Cardiac muscle cell (in vitro differentiated cells and primary cell): ENCODE data around the gene PDXP. TPM values are rescaled to one million over a fixed set of nuclear protein-coding genes. Genes with fewer than 3 reads are reported as not detected.

Experiments
- DNase-seq, 2 donors: peaks; one replicate each; pipeline versions ENCODE4 v3.0.0 to v3.0.0-alpha.2; 2010 to 2017; ENCODE audit warnings: low read depth in 1 of 2, low spot score in 1 of 2
- H3K27ac ChIP-seq: fragments of 200-600 bp; sonication (generic); 2 replicates; pipeline ENCODE4 v1.5.1; 2016
- H3K27me3 ChIP-seq: fragments of 200-600 bp; sonication (generic); 2 replicates; pipeline ENCODE4 v1.6.0; 2016; ENCODE audit warnings: control low read depth
- H3K36me3 ChIP-seq: fragments of 200-600 bp; sonication (generic); 2 replicates; pipeline ENCODE4 v1.5.1; 2016; ENCODE audit warnings: control low read depth
- H3K4me1 ChIP-seq: fragments of 200-600 bp; sonication (generic); 2 replicates; pipeline ENCODE4 v1.8.1; 2017; ENCODE audit warnings: low read depth, mild to moderate bottlenecking, mixed run types
- H3K4me3 ChIP-seq: fragments of 200-600 bp; sonication (generic); 2 replicates; pipeline ENCODE4 v1.5.1; 2016; ENCODE audit warnings: mild to moderate bottlenecking
- H3K9me3 ChIP-seq: fragments of 200-600 bp; sonication (generic); 2 replicates; pipeline ENCODE4 v1.5.1; 2017; ENCODE audit warnings: low read depth, mild to moderate bottlenecking, control low read depth
- CTCF ChIP-seq: IDR thresholded peaks from 2 replicates; pipeline ENCODE4 v1.5.1; 2012; ENCODE audit warnings: low read depth, mild to moderate bottlenecking, low read length
- polyA plus RNA-seq: library from polyadenylated mRNA; unstranded; fragments of >200 nt; fragmentation: Nextera tagmentation; extraction: Ambion mirVana; gene quantifications from 2 replicates; pipeline ENCODE4 v1.2.1, GENCODE V29; 2016
- total RNA-seq: library from RNA; depleted of rRNA; stranded (reverse); fragments of >200 nt; gene quantifications from 2 replicates; pipeline ENCODE4 v1.2.3, GENCODE V29; 2016

PDXP gene
- total and polyA plus RNA-seq, 2 experiments from 2014 or later = 48.5 to 117 TPM

- no peaks in the 10 kb centered on the region for H3K9me3 ChIP-seq
- DNase-seq = no peak
- peaks cover 8% of the 10 kb centered on the region for H3K4me1 ChIP-seq
Observed at GRCh38 chr22:37641561-37641949, 17.0 kb upstream of the PDXP start.

GRCh38 chr22:37643225-37643847, 15.2 kb upstream of the PDXP start:
- H3K36me3 ChIP-seq = peaks cover 3% of the 10 kb centered on the region
- H3K4me3 ChIP-seq = no peak overlapping the region
- no peak overlapping the region for H3K27ac ChIP-seq
- peaks cover 8% of the 10 kb centered on the region for H3K4me1 ChIP-seq
- peak; percentile 77 to 86 for DNase-seq
- H3K27me3 ChIP-seq = no peaks in the 10 kb centered on the region
- peak; percentile 91 for TF ChIP-seq CTCF
- H3K9me3 ChIP-seq = no peaks in the 10 kb centered on the region

More at GRCh38 chr22:37641561-37641949, 17.0 kb upstream of the PDXP start:
- no peaks in the 10 kb centered on the region for H3K27me3 ChIP-seq
- no peaks in the 10 kb centered on the region for H3K36me3 ChIP-seq
- H3K4me3 ChIP-seq = no peak overlapping the region
- TF ChIP-seq CTCF = no peak
- H3K27ac ChIP-seq = no peak overlapping the region

- no peaks in the 10 kb centered on the region for H3K4me1 ChIP-seq
- H3K36me3 ChIP-seq = peaks cover 8% of the 10 kb centered on the region
- no peak overlapping the region for H3K4me3 ChIP-seq
- DNase-seq = no peak
- no peak for TF ChIP-seq CTCF
- H3K27ac ChIP-seq = no peak overlapping the region
- H3K9me3 ChIP-seq = no peaks in the 10 kb centered on the region
- no peaks in the 10 kb centered on the region for H3K27me3 ChIP-seq
Observed at GRCh38 chr22:37647317-37647716, 11.2 kb upstream of the PDXP start.

GRCh38 chr22:37647928-37648327, 10.6 kb upstream of the PDXP start:
- H3K27ac ChIP-seq = no peak overlapping the region
- H3K4me1 ChIP-seq = no peaks in the 10 kb centered on the region
- no peaks in the 10 kb centered on the region for H3K9me3 ChIP-seq
- peaks cover 8% of the 10 kb centered on the region for H3K36me3 ChIP-seq
- DNase-seq = no peak
- H3K27me3 ChIP-seq = no peaks in the 10 kb centered on the region
- no peak for TF ChIP-seq CTCF
- H3K4me3 ChIP-seq = no peak overlapping the region

- DNase-seq = no peak
- H3K27ac ChIP-seq = no peak overlapping the region
Observed at GRCh38 chr22:37650463-37651136, 7.9 kb upstream of the PDXP start.

More at GRCh38 chr22:37650463-37651136, 7.9 kb upstream of the PDXP start:
- H3K9me3 ChIP-seq = no peaks in the 10 kb centered on the region
- TF ChIP-seq CTCF = no peak
- no peaks in the 10 kb centered on the region for H3K27me3 ChIP-seq
- no peak overlapping the region for H3K4me3 ChIP-seq
- peaks cover 12% of the 10 kb centered on the region for H3K36me3 ChIP-seq
- no peaks in the 10 kb centered on the region for H3K4me1 ChIP-seq
